HCT116 (cell line): ENCODE data around the gene CDC37L1. TPM values are rescaled to one million over a fixed set of nuclear protein-coding genes. Genes with fewer than 3 reads are reported as not detected.

Experiments used
- ATAC-seq: fragments of 200-7000 bp; cut with Tn5 transposase; 2 replicates; pipeline ENCODE4 v1.9.1; 2020; ENCODE audit warnings: mild to moderate bottlenecking, moderate library complexity
- BruUV-seq: library from RNA; stranded (reverse); fragments of 400-500 nt; replicated peaks from 2 replicates; lab custom pipeline; 2021; lab: Mats Ljungman, UMichigan
- CTCF ChIA-PET: fragments of 300-600 bp; sonication (Branson Sonifier 250); formaldehyde crosslinking; loops from one replicate; lab custom pipeline; 2021; ENCODE audit warnings: antibody characterized with exemption; lab: Charles Lee
- POLR2A ChIA-PET: fragments of 300-600, 350-600 bp; sonication (Branson Sonifier 250); formaldehyde crosslinking; loops from one replicate; lab custom pipeline; 2021; ENCODE audit warnings: antibody characterized with exemption; lab: Charles Lee
- RAD21 ChIA-PET, 2 experiments: fragments of 300-600 bp; sonication (Branson Sonifier 250); formaldehyde crosslinking; loops; one replicate each; lab custom pipeline; 2023; ENCODE audit warnings: low total read pairs in 2 of 2; ENCODE audit not compliant: uncharacterized antibody in 2 of 2, unreplicated experiment in 2 of 2, low non-redundant PET in 1 of 2; lab: Charles Lee
- DNase-seq: peaks from one replicate; pipeline ENCODE4 v3.0.0-alpha.2; 2010; ENCODE audit warnings: low read depth, low spot score
- H2AFZ ChIP-seq: fragments of 200-600 bp; shearing (Covaris generic), sonication (generic); 2 replicates; pipeline ENCODE4 v1.6.1; 2017; ENCODE audit warnings: low read depth, mixed run types, mixed read lengths, antibody characterized with exemption, low read length; ENCODE audit not compliant: poor library complexity, severe bottlenecking
- H3K27ac ChIP-seq: 2 replicates; pipeline ENCODE4 v1.5.1; 2012; ENCODE audit warnings: low read depth, low read length
- H3K27me3 ChIP-seq: fragments of 200-600 bp; sonication (generic); 2 replicates; pipeline ENCODE4 v1.6.1; 2016; ENCODE audit warnings: mixed run types, low read length, mixed read lengths; ENCODE audit not compliant: insufficient read depth
- H3K36me3 ChIP-seq, 2 experiments: fragments of 200-500 bp in 1 of 2; fragments of 200-600 bp in 1 of 2; sonication (Bioruptor generic) in 1 of 2; sonication (generic) in 1 of 2; 2 replicates each; pipeline versions ENCODE4 v1.5.1 to v1.6.1; 2014 to 2016; ENCODE audit warnings: low read length in 2 of 2, inconsistent platforms in 1 of 2, mixed read lengths in 1 of 2, mixed run types in 1 of 2; ENCODE audit not compliant: insufficient read depth in 2 of 2, control insufficient read depth in 1 of 2
- H3K4me1 ChIP-seq, 2 experiments: fragments of 200-600 bp in 1 of 2; sonication (generic) in 1 of 2; 2 replicates each; pipeline versions ENCODE4 v1.5.1 to v1.6.1; 2012 to 2017; ENCODE audit warnings: low read length in 2 of 2, inconsistent platforms in 1 of 2, mild to moderate bottlenecking in 1 of 2, mixed read lengths in 1 of 2, mixed run types in 1 of 2, moderate library complexity in 1 of 2; ENCODE audit not compliant: insufficient read depth in 2 of 2, control insufficient read depth in 1 of 2
- H3K4me2 ChIP-seq: fragments of 200-600 bp; sonication (generic); 2 replicates; pipeline ENCODE4 v1.6.1; 2017; ENCODE audit warnings: mixed run types, low read length, mixed read lengths
- H3K4me3 ChIP-seq, 2 experiments: fragments of 200-600 bp in 1 of 2; sonication (generic) in 1 of 2; replicated peaks in 1 of 2; 2 replicates each; pipeline ENCODE4 v1.5.1; 2011 to 2016; ENCODE audit warnings: low read length in 2 of 2, control low read depth in 1 of 2, low read depth in 1 of 2, mild to moderate bottlenecking in 1 of 2, mixed read lengths in 1 of 2, mixed run types in 1 of 2
- H3K79me2 ChIP-seq: fragments of 200-600 bp; sonication (generic); 2 replicates; pipeline ENCODE4 v1.6.1; 2017; ENCODE audit warnings: mild to moderate bottlenecking, mixed run types, low read length, moderate library complexity, mixed read lengths; ENCODE audit not compliant: insufficient read depth
- H3K9ac ChIP-seq: fragments of 200-600 bp; sonication (generic); 2 replicates; pipeline ENCODE4 v1.6.1; 2016; ENCODE audit warnings: low read length, mixed read lengths
- H3K9me2 ChIP-seq: fragments of 200-600 bp; sonication (generic), shearing (Covaris generic); 2 replicates; pipeline ENCODE4 v1.6.1; 2017; ENCODE audit warnings: mixed run types, mild to moderate bottlenecking, moderate library complexity; ENCODE audit not compliant: insufficient read depth
- H3K9me3 ChIP-seq, 2 experiments: fragments of 200-500 bp in 1 of 2; fragments of 200-600 bp in 1 of 2; sonication (Bioruptor generic) in 1 of 2; sonication (generic) in 1 of 2; 2 replicates each; pipeline ENCODE4 v1.6.1; 2014 to 2017; ENCODE audit warnings: low read length in 2 of 2, mixed read lengths in 2 of 2, inconsistent platforms in 1 of 2, low read depth in 1 of 2, mild to moderate bottlenecking in 1 of 2, mixed run types in 1 of 2, moderate library complexity in 1 of 2; ENCODE audit not compliant: control insufficient read depth in 1 of 2, insufficient read depth in 1 of 2
- H4K20me1 ChIP-seq: fragments of 200-600 bp; sonication (generic), shearing (Covaris generic); 2 replicates; pipeline ENCODE4 v1.6.1; 2017; ENCODE audit warnings: mixed run types, mild to moderate bottlenecking, moderate library complexity; ENCODE audit not compliant: insufficient read depth
- EGR1 ChIP-seq: IDR thresholded peaks from 2 replicates; pipeline ENCODE4 v1.6.1; 2012; ENCODE audit warnings: low read depth
- ELF1 ChIP-seq: IDR thresholded peaks from 2 replicates; pipeline ENCODE4 v1.6.1; 2012; ENCODE audit warnings: low read depth, borderline replicate concordance
- EZH2phosphoT487 ChIP-seq: fragments of 200-600 bp; IDR thresholded peaks from 2 replicates; pipeline ENCODE4 v1.6.1; 2018; ENCODE audit warnings: antibody characterized with exemption, borderline replicate concordance
- FOSL1 ChIP-seq: IDR thresholded peaks from 2 replicates; pipeline ENCODE4 v1.6.1; 2012; ENCODE audit warnings: low read depth
- JUND ChIP-seq: IDR thresholded peaks from 2 replicates; pipeline ENCODE4 v1.6.1; 2012
- POLR2A ChIP-seq: IDR thresholded peaks from 2 replicates; pipeline ENCODE4 v1.7.0; 2011; ENCODE audit warnings: borderline replicate concordance; ENCODE audit not compliant: insufficient read depth, insufficient read length; ENCODE audit errors: extremely low read depth
- SP1 ChIP-seq: IDR thresholded peaks from 2 replicates; pipeline ENCODE4 v1.6.1; 2012; ENCODE audit warnings: low read depth
- SRF ChIP-seq: IDR thresholded peaks from 2 replicates; pipeline ENCODE4 v1.6.1; 2012; ENCODE audit warnings: low read depth
- YY1 ChIP-seq: IDR thresholded peaks from 2 replicates; pipeline ENCODE4 v1.6.1; 2011; ENCODE audit warnings: low read length, low read depth, moderate library complexity, mild to moderate bottlenecking; ENCODE audit not compliant: insufficient replicate concordance; ENCODE audit errors: extremely low read depth
- intact Hi-C: fragments of 100-400 bp; cut with micrococcal nuclease; formaldehyde crosslinking; loops from 2 replicates; pipeline ENCODE4 v1.10.0; 2022
- total RNA-seq: library from RNA; stranded (reverse); gene quantifications from one replicate; pipeline ENCODE4 v1.2.1, GENCODE V29; 2021; ENCODE audit not compliant: unreplicated experiment
- TF ChIP-seq, protein P1 (sequence below): IDR thresholded peaks from 2 replicates; pipeline ENCODE4 v1.6.1; 2011; ENCODE audit warnings: mild to moderate bottlenecking, low read length, moderate library complexity; ENCODE audit not compliant: insufficient replicate concordance; ENCODE audit errors: extremely low read depth
- TF ChIP-seq, protein P2 (sequence below): IDR thresholded peaks from 2 replicates; pipeline ENCODE4 v1.6.1; 2012
- TF ChIP-seq, protein P3 (sequence below): IDR thresholded peaks from 2 replicates; pipeline ENCODE4 v1.6.1; 2012; ENCODE audit warnings: low read depth
- TF ChIP-seq, protein P4 (sequence below), 3 experiments: fragments of 200-600 bp in 1 of 3; sonication (generic) in 1 of 3; IDR thresholded peaks in 2 of 3; conservative IDR thresholded peaks in 1 of 3; 2 replicates each; pipeline ENCODE4 v1.5.1; 2012 to 2017; ENCODE audit warnings: low read depth in 2 of 3, low read length in 2 of 3, antibody characterized with exemption in 1 of 3, borderline replicate concordance in 1 of 3, control low read depth in 1 of 3, mild to moderate bottlenecking in 1 of 3, mixed read lengths in 1 of 3, mixed run types in 1 of 3, moderate library complexity in 1 of 3; ENCODE audit not compliant: insufficient read depth in 1 of 3

The CDC37L1 gene
- total RNA-seq, 1 experiment from 2014 or later, result 18.1 TPM

DNA sequence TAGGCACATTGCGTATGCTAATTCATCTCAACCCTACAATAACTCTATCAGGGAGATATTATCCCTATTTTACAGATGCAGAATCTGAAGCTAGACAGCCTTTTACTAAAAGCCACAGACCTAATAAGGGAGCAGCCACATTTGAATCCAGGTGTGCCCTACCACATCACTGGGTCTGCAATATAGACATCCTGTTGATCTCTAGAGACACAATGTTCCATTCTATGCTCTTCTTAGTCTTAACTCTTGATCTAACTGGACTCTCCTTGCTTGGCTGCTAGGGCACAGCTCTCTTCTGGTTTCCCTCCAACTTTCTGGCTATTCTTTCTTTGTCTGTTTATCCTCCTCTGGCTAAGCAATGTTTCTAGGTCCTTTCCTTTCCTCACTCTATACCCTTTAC lies 11.7 kb upstream of the CDC37L1 start (continued):
- TF ChIP-seq YY1, result no peak
- TF ChIP-seq, protein P1, sequence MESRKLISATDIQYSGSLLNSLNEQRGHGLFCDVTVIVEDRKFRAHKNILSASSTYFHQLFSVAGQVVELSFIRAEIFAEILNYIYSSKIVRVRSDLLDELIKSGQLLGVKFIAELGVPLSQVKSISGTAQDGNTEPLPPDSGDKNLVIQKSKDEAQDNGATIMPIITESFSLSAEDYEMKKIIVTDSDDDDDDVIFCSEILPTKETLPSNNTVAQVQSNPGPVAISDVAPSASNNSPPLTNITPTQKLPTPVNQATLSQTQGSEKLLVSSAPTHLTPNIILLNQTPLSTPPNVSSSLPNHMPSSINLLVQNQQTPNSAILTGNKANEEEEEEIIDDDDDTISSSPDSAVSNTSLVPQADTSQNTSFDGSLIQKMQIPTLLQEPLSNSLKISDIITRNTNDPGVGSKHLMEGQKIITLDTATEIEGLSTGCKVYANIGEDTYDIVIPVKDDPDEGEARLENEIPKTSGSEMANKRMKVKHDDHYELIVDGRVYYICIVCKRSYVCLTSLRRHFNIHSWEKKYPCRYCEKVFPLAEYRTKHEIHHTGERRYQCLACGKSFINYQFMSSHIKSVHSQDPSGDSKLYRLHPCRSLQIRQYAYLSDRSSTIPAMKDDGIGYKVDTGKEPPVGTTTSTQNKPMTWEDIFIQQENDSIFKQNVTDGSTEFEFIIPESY, result no peak
- TF ChIP-seq SP1, result no peak
- no peak for TF ChIP-seq FOSL1
- no peak for TF ChIP-seq EZH2phosphoT487
- TF ChIP-seq EGR1, result no peak

DNA sequence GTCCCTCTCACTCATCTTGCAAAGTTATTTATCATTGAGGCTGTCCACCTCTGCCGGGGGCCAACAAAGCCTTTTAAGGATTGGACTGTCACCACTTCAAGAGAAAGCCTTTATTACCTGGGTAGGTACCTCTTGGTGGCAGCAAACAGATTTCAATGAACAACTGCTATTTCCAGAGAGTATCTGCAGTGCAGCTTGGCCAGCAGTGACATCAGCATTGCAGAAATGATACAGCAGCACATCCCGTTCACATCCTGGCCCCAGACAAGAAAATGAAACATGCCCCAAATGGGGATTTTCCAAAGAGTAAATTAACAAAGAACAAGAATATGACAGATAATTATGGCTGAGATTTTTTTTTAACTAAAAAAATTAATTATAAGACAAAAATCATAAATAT lies 10.8 kb upstream of the CDC37L1 start:
- no TSS peak for BruUV-seq
- Histone ChIP-seq H3K9ac (no peak overlapping the region), H3K9me2 (no peaks in the 10 kb centered on the region), H2AFZ (no peak overlapping the region), H3K4me1 (peaks cover 3 to 8% of the 10 kb centered on the region in 2 experiments; a peak in 1 of 4 replicates), H4K20me1 (no peaks in the 10 kb centered on the region), H3K27me3 (no peaks in the 10 kb centered on the region), H3K4me3 (no peak overlapping the region), H3K79me2 (no peaks in the 10 kb centered on the region), H3K36me3 (no peaks in the 10 kb centered on the region), H3K27ac (no peak overlapping the region), H3K4me2 (no peak overlapping the region), H3K9me3 (no peaks in the 10 kb centered on the region)
- ChIA-PET CTCF (no interaction called here), POLR2A (no interaction called here), RAD21 (no interaction called here)
- DNase-seq (no peak), ATAC-seq (no peak)
- TF ChIP-seq ELF1 (no peak), JUND (no peak), EGR1 (no peak), SRF (no peak), POLR2A (no peak), FOSL1 (no peak)
- TF ChIP-seq, protein P2, sequence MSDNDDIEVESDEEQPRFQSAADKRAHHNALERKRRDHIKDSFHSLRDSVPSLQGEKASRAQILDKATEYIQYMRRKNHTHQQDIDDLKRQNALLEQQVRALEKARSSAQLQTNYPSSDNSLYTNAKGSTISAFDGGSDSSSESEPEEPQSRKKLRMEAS, result no peak
- TF ChIP-seq, protein P3, sequence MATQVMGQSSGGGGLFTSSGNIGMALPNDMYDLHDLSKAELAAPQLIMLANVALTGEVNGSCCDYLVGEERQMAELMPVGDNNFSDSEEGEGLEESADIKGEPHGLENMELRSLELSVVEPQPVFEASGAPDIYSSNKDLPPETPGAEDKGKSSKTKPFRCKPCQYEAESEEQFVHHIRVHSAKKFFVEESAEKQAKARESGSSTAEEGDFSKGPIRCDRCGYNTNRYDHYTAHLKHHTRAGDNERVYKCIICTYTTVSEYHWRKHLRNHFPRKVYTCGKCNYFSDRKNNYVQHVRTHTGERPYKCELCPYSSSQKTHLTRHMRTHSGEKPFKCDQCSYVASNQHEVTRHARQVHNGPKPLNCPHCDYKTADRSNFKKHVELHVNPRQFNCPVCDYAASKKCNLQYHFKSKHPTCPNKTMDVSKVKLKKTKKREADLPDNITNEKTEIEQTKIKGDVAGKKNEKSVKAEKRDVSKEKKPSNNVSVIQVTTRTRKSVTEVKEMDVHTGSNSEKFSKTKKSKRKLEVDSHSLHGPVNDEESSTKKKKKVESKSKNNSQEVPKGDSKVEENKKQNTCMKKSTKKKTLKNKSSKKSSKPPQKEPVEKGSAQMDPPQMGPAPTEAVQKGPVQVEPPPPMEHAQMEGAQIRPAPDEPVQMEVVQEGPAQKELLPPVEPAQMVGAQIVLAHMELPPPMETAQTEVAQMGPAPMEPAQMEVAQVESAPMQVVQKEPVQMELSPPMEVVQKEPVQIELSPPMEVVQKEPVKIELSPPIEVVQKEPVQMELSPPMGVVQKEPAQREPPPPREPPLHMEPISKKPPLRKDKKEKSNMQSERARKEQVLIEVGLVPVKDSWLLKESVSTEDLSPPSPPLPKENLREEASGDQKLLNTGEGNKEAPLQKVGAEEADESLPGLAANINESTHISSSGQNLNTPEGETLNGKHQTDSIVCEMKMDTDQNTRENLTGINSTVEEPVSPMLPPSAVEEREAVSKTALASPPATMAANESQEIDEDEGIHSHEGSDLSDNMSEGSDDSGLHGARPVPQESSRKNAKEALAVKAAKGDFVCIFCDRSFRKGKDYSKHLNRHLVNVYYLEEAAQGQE, result no peak
- TF ChIP-seq, protein P4, sequence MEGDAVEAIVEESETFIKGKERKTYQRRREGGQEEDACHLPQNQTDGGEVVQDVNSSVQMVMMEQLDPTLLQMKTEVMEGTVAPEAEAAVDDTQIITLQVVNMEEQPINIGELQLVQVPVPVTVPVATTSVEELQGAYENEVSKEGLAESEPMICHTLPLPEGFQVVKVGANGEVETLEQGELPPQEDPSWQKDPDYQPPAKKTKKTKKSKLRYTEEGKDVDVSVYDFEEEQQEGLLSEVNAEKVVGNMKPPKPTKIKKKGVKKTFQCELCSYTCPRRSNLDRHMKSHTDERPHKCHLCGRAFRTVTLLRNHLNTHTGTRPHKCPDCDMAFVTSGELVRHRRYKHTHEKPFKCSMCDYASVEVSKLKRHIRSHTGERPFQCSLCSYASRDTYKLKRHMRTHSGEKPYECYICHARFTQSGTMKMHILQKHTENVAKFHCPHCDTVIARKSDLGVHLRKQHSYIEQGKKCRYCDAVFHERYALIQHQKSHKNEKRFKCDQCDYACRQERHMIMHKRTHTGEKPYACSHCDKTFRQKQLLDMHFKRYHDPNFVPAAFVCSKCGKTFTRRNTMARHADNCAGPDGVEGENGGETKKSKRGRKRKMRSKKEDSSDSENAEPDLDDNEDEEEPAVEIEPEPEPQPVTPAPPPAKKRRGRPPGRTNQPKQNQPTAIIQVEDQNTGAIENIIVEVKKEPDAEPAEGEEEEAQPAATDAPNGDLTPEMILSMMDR (IDR thresholded peaks at IDR 0.05 in 2 of 3, conservative IDR thresholded peaks at IDR 0.05 in 1 of 3; ENCODE audit: borderline replicate concordance in 1 of 3, insufficient read depth in 1 of 3, low read depth in 2 of 3, low read length in 2 of 3), result no peak
- intact Hi-C loops, result loop anchor here (10.0 kb wide), 2 partner anchors 316 to 926 kb away; partner anchors contain the start of gene JAK2
